GM12878 (cell line): ENCODE data around the gene CRAMP1. TPM values are rescaled to one million over a fixed set of nuclear protein-coding genes. Genes with fewer than 3 reads are reported as not detected.

Experiments
- ATAC-seq: fragments of 200-7000 bp; cut with Tn5 transposase; 3 replicates; pipeline ENCODE4 v1.9.1; 2020; ENCODE audit warnings: mild to moderate bottlenecking, moderate library complexity
- BruUV-seq: library from RNA; stranded (reverse); fragments of 400-500 nt; replicated peaks from 2 replicates; lab custom pipeline; 2021; lab: Mats Ljungman, UMichigan
- CTCF ChIA-PET: fragments of 300-600 bp; sonication (Branson Sonifier 250); formaldehyde crosslinking; extraction: SDS; loops from one replicate; lab custom pipeline; 2021; ENCODE audit warnings: inconsistent platforms; lab: Yijun Ruan, JAX
- POLR2A ChIA-PET: fragments of 350-600 bp; formaldehyde crosslinking; extraction: SDS; loops from one replicate; lab custom pipeline; 2021; ENCODE audit warnings: inconsistent platforms; lab: Charles Lee
- RAD21 ChIA-PET: fragments of 300-600 bp; sonication (Branson Sonifier 250); formaldehyde crosslinking; loops from one replicate; lab custom pipeline; 2023; ENCODE audit warnings: antibody characterized with exemption; ENCODE audit not compliant: unreplicated experiment; lab: Charles Lee
- SMC1A ChIA-PET: fragments of 300-600 bp; sonication (Branson Sonifier 250); formaldehyde crosslinking; loops from one replicate; lab custom pipeline; 2023; ENCODE audit not compliant: unreplicated experiment, uncharacterized antibody; lab: Charles Lee
- DNase-seq: peaks from one replicate; pipeline ENCODE4 v3.0.0-alpha.2; 2011; ENCODE audit warnings: low read depth, low spot score
- FAIRE-seq: peaks from 3 replicates; lab custom pipeline; 2011; peaks lifted over from hg19 to GRCh38; lab: Jason Lieb, UNC
- H2AFZ ChIP-seq: 2 replicates; pipeline ENCODE4 v1.6.0; 2011; ENCODE audit warnings: low read depth, low read length, control low read depth; ENCODE audit not compliant: control insufficient read depth
- H3K27ac ChIP-seq: 2 replicates; pipeline ENCODE4 v1.5.1; 2011; ENCODE audit warnings: control low read depth; ENCODE audit not compliant: control insufficient read depth, insufficient read depth
- H3K27me3 ChIP-seq, 2 experiments: replicated peaks in 1 of 2; 2 replicates each; pipeline versions ENCODE4 v1.6.0 to v1.6.1; 2011; ENCODE audit warnings: low read length in 1 of 2; ENCODE audit not compliant: control insufficient read depth in 2 of 2, insufficient read depth in 2 of 2
- H3K36me3 ChIP-seq, 2 experiments: 2 replicates each; pipeline ENCODE4 v1.5.1; 2011; ENCODE audit warnings: low read length in 1 of 2; ENCODE audit not compliant: control insufficient read depth in 2 of 2, insufficient read depth in 2 of 2
- H3K4me1 ChIP-seq: 2 replicates; pipeline ENCODE4 v1.6.1; 2011; ENCODE audit warnings: mild to moderate bottlenecking, low read length, moderate library complexity, mixed read lengths; ENCODE audit not compliant: control insufficient read depth, insufficient read depth
- H3K4me2 ChIP-seq: 2 replicates; pipeline ENCODE4 v1.6.0; 2011; ENCODE audit warnings: control low read depth; ENCODE audit not compliant: control insufficient read depth, insufficient read depth
- H3K4me3 ChIP-seq: fragments of 200-600 bp; sonication (generic); 2 replicates; pipeline ENCODE4 v1.5.1; 2016
- H3K79me2 ChIP-seq: 2 replicates; pipeline ENCODE4 v1.6.0; 2011; ENCODE audit warnings: low read length; ENCODE audit not compliant: control insufficient read depth, insufficient read depth
- H3K9ac ChIP-seq: 2 replicates; pipeline ENCODE4 v1.8.0; 2011; ENCODE audit warnings: low read length, control low read depth, mixed read lengths; ENCODE audit not compliant: control insufficient read depth, insufficient read depth
- H3K9me3 ChIP-seq: replicated peaks from 3 replicates; pipeline ENCODE4 v1.5.1; 2011; ENCODE audit warnings: mild to moderate bottlenecking, low read length; ENCODE audit not compliant: control insufficient read depth, insufficient read depth
- H4K20me1 ChIP-seq: 2 replicates; pipeline ENCODE4 v1.6.0; 2011; ENCODE audit not compliant: control insufficient read depth, insufficient read depth
- CBX5 ChIP-seq: sonication (generic); IDR thresholded peaks from 2 replicates; pipeline ENCODE4 v1.6.1; 2016; ENCODE audit warnings: low read depth, moderate library complexity, mild to moderate bottlenecking, inconsistent platforms
- CHD4 ChIP-seq: fragments of 200-600 bp; sonication (generic); IDR thresholded peaks from 2 replicates; pipeline ENCODE4 v1.6.1; 2016; ENCODE audit warnings: mild to moderate bottlenecking
- FOXK2 ChIP-seq: fragments of 450-650 bp; IDR thresholded peaks from 2 replicates; pipeline ENCODE4 v1.6.1; 2017; ENCODE audit warnings: mild to moderate bottlenecking, moderate library complexity
- HCFC1 ChIP-seq: fragments of 150-350 bp; IDR thresholded peaks from 2 replicates; pipeline ENCODE4 v1.6.1; 2014; ENCODE audit warnings: low read length
- HDAC2 ChIP-seq: fragments of 200-600 bp; sonication (generic); IDR thresholded peaks from 2 replicates; pipeline ENCODE4 v1.6.1; 2017
- NFYB ChIP-seq: IDR thresholded peaks from 2 replicates; pipeline ENCODE4 v1.6.1; 2011; ENCODE audit warnings: low read depth, mild to moderate bottlenecking, low read length, improper control_type of control experiment, moderate library complexity; ENCODE audit not compliant: insufficient read depth
- NR2C1 ChIP-seq: fragments of 450-650 bp; IDR thresholded peaks from 2 replicates; pipeline ENCODE4 v1.6.1; 2017; ENCODE audit warnings: antibody characterized with exemption, mild to moderate bottlenecking, moderate library complexity
- POLR2AphosphoS2 ChIP-seq: IDR thresholded peaks from 2 replicates; pipeline ENCODE4 v1.6.1; 2011; ENCODE audit warnings: low read depth, mild to moderate bottlenecking, low read length, improper control_type of control experiment, moderate library complexity
- RFX5 ChIP-seq: IDR thresholded peaks from 2 replicates; pipeline ENCODE4 v1.6.1; 2011; ENCODE audit warnings: low read depth, low read length, improper control_type of control experiment
- SIX5 ChIP-seq: IDR thresholded peaks from 2 replicates; pipeline ENCODE4 v1.6.1; 2011; ENCODE audit warnings: mild to moderate bottlenecking, low read depth, low read length, moderate library complexity; ENCODE audit not compliant: severe bottlenecking
- SMAD5 ChIP-seq: IDR thresholded peaks from 2 replicates; pipeline ENCODE4 v1.6.1; 2016; ENCODE audit warnings: antibody characterized with exemption, low read depth
- SREBF2 ChIP-seq: IDR thresholded peaks from 2 replicates; pipeline ENCODE4 v1.6.1; 2012; ENCODE audit warnings: mild to moderate bottlenecking, low read length
- YY1 ChIP-seq: IDR thresholded peaks from 2 replicates; pipeline ENCODE4 v1.6.1; 2011; ENCODE audit warnings: low read depth, mild to moderate bottlenecking, low read length
- WGBS: methylation state at CpG from one replicate; pipeline ENCODE4 v1.1.6; 2016; ENCODE audit warnings: low lambda C conversion rate; ENCODE audit not compliant: insufficient replicate concordance, insufficient coverage; ENCODE audit errors: missing lambda C conversion rate; 5-methylcytosine and 5-hydroxymethylcytosine counted together
- in situ Hi-C: fragments of 300-500 bp; cut with MboI; formaldehyde crosslinking; loops from 9 replicates; pipeline ENCODE4 v1.14.3; 2018; ENCODE audit warnings: mixed read lengths
- intact Hi-C: fragments of 100-400 bp; cut with micrococcal nuclease; formaldehyde crosslinking; loops from one replicate; pipeline ENCODE4 v1.14.2; 2022; ENCODE audit not compliant: unreplicated experiment
- polyA plus RNA-seq, 11 experiments: library from polyadenylated mRNA; depleted of rRNA in 4 of 11; unstranded in 6 of 11; stranded (reverse) in 5 of 11; fragments of >200 nt; fragmentation: Nextera tagmentation in 4 of 11; fragmentation: Illumina TruSeq in 1 of 11; extraction: Ambion mirVana in 4 of 11; extraction: Trizol in 1 of 11; gene quantifications; 1 replicate in 1 of 11; 2 replicates in 10 of 11; pipeline versions ENCODE4 v1.2.1 to v1.2.3, GENCODE V29; 2011 to 2016; ENCODE audit warnings: inconsistent platforms in 2 of 11, missing spikeins in 2 of 11, low read depth in 1 of 11
- total RNA-seq, 4 experiments: library from RNA; depleted of rRNA in 3 of 4; stranded (reverse); fragments of >200 nt in 3 of 4; fragmentation: Illumina TruSeq in 1 of 4; extraction: Trizol in 1 of 4; gene quantifications; 2 replicates each; pipeline versions ENCODE4 v1.2.1 to v1.2.3, GENCODE V29; 2013 to 2021

CRAMP1 gene
- total and polyA plus RNA-seq, 10 of the 15 experiments (the other 5 are each of a cell fraction or from before 2014, with no cell fraction given): 0.37 to 9.8 (median 3.9) TPM

GRCh38 chr16:1688807-1689560 is 76.8 kb downstream of the CRAMP1 start:
- RAD21 ChIA-PET: no interaction called here
- H3K79me2 ChIP-seq: peaks cover 7% of the 10 kb centered on the region
- H3K36me3 ChIP-seq: peaks cover 22 to 42% of the 10 kb centered on the region in 2 experiments
- no peak overlapping the region for H2AFZ ChIP-seq
- no peak overlapping the region for H3K4me3 ChIP-seq
- SMC1A ChIA-PET: no interaction called here
- H3K9ac ChIP-seq: no peak overlapping the region
- ATAC-seq (no peak), DNase-seq (no peak), FAIRE-seq (no peak)
- in situ Hi-C loops (no loop called here), intact Hi-C loops (no loop called here)
- no peak for TF ChIP-seq YY1
- TF ChIP-seq HCFC1: no peak
- no peak for TF ChIP-seq POLR2AphosphoS2
- TF ChIP-seq CHD4: no peak
- TF ChIP-seq SMAD5: no peak
- no peak for TF ChIP-seq HDAC2
- TF ChIP-seq RFX5: no peak
- TF ChIP-seq NR2C1: no peak
- TF ChIP-seq SIX5: no peak
- no peak for TF ChIP-seq FOXK2
- TF ChIP-seq CBX5: no peak
- TF ChIP-seq NFYB: no peak
- TF ChIP-seq SREBF2: no peak
- WGBS: 93% methylated on average over 10 of the region's 10 CpGs
- POLR2A ChIA-PET: no interaction called here
- H3K9me3 ChIP-seq: no peaks in the 10 kb centered on the region
- H3K4me2 ChIP-seq: no peak overlapping the region
- H3K27ac ChIP-seq: no peak overlapping the region
- H3K4me1 ChIP-seq: no peaks in the 10 kb centered on the region
- CTCF ChIA-PET: no interaction called here
- no TSS peak for BruUV-seq
- H4K20me1 ChIP-seq: peaks cover 3% of the 10 kb centered on the region; the same call in 1 of the 2 replicates
- no peaks in the 10 kb centered on the region for H3K27me3 ChIP-seq
